Mesenchymal stem cell (in vitro differentiated cells and primary cell): ENCODE results near the gene MYO18B. TPM values are rescaled to one million over a fixed set of nuclear protein-coding genes. Genes with fewer than 3 reads are reported as not detected.

Experiments
- DNase-seq: peaks from one replicate; pipeline ENCODE4 v3.0.0-alpha.2; 2013
- H2AFZ ChIP-seq: one replicate; pipeline ENCODE4 v1.6.1; 2013; ENCODE audit warnings: low read depth, mild to moderate bottlenecking, control low read depth, inconsistent platforms, low read length, moderate library complexity
- H2AK5ac ChIP-seq: 2 replicates; pipeline ENCODE4 v1.6.1; 2013; ENCODE audit warnings: low read length, moderate library complexity, mild to moderate bottlenecking, inconsistent platforms; ENCODE audit not compliant: severe bottlenecking
- H2BK120ac ChIP-seq: one replicate; pipeline ENCODE4 v1.6.1; 2013; ENCODE audit warnings: low read depth, mild to moderate bottlenecking, inconsistent platforms, low read length, moderate library complexity
- H2BK12ac ChIP-seq, 2 experiments: one replicate each; pipeline ENCODE4 v1.6.1; 2013; ENCODE audit warnings: inconsistent platforms in 2 of 2, low read length in 2 of 2, mild to moderate bottlenecking in 2 of 2, moderate library complexity in 2 of 2, control low read depth in 1 of 2
- H2BK15ac ChIP-seq: one replicate; pipeline ENCODE4 v1.6.1; 2013; ENCODE audit warnings: mild to moderate bottlenecking, low read depth, inconsistent platforms; ENCODE audit not compliant: poor library complexity, severe bottlenecking
- H2BK5ac ChIP-seq: 2 replicates; pipeline ENCODE4 v1.6.1; 2013; ENCODE audit warnings: low read depth, mild to moderate bottlenecking, low read length, control low read depth, inconsistent platforms; ENCODE audit not compliant: poor library complexity, severe bottlenecking
- H3K14ac ChIP-seq, 2 experiments: one replicate each; pipeline ENCODE4 v1.6.1; 2013; ENCODE audit warnings: inconsistent platforms in 2 of 2, low read length in 2 of 2, control low read depth in 1 of 2, mild to moderate bottlenecking in 1 of 2, moderate library complexity in 1 of 2
- H3K18ac ChIP-seq, 2 experiments: one replicate each; pipeline ENCODE4 v1.6.1; 2013; ENCODE audit warnings: inconsistent platforms in 2 of 2, low read length in 2 of 2, control low read depth in 1 of 2, low read depth in 1 of 2, mild to moderate bottlenecking in 1 of 2
- H3K23ac ChIP-seq, 2 experiments: one replicate each; pipeline ENCODE4 v1.6.1; 2013; ENCODE audit warnings: inconsistent platforms in 2 of 2, low read length in 2 of 2, mild to moderate bottlenecking in 2 of 2, moderate library complexity in 2 of 2, control low read depth in 1 of 2
- H3K27ac ChIP-seq: 2 replicates; pipeline ENCODE4 v1.5.1; 2013; ENCODE audit warnings: mild to moderate bottlenecking, moderate library complexity, low read length, control low read depth, inconsistent platforms; ENCODE audit not compliant: poor library complexity, severe bottlenecking
- H3K27me3 ChIP-seq, 2 experiments: 2 replicates each; pipeline versions ENCODE4 v1.6.1 to v1.7.0; 2013; ENCODE audit warnings: low read length in 2 of 2, mild to moderate bottlenecking in 2 of 2, moderate library complexity in 2 of 2, control low read depth in 1 of 2, inconsistent platforms in 1 of 2; ENCODE audit not compliant: control insufficient read depth in 1 of 2, insufficient read depth in 1 of 2
- H3K36me3 ChIP-seq, 2 experiments: 2 replicates each; pipeline versions ENCODE4 v1.6.1 to v1.7.0; 2013; ENCODE audit warnings: low read length in 2 of 2, control low read depth in 1 of 2, inconsistent platforms in 1 of 2, low read depth in 1 of 2, mild to moderate bottlenecking in 1 of 2; ENCODE audit not compliant: insufficient read depth in 2 of 2, control insufficient read depth in 1 of 2
- H3K4ac ChIP-seq, 2 experiments: one replicate each; pipeline ENCODE4 v1.6.1; 2013; ENCODE audit warnings: inconsistent platforms in 2 of 2, low read length in 2 of 2, mild to moderate bottlenecking in 2 of 2, moderate library complexity in 2 of 2, control low read depth in 1 of 2, low read depth in 1 of 2
- H3K4me1 ChIP-seq: 2 replicates; pipeline ENCODE4 v1.6.1; 2013; ENCODE audit warnings: low read depth, low read length, control low read depth; ENCODE audit not compliant: control insufficient read depth, insufficient read depth
- H3K4me2 ChIP-seq: 2 replicates; pipeline ENCODE4 v1.6.1; 2013; ENCODE audit warnings: low read length, mild to moderate bottlenecking, inconsistent platforms; ENCODE audit not compliant: poor library complexity, severe bottlenecking
- H3K4me3 ChIP-seq, 2 experiments: 2 replicates each; pipeline versions ENCODE4 v1.5.1 to v1.7.0; 2013; ENCODE audit warnings: low read length in 2 of 2, mild to moderate bottlenecking in 2 of 2, control low read depth in 1 of 2, low read depth in 1 of 2; ENCODE audit not compliant: insufficient read depth in 1 of 2
- H3K79me1 ChIP-seq: replicated peaks from 2 replicates; pipeline ENCODE4 v1.6.1; 2013; ENCODE audit warnings: mild to moderate bottlenecking, control low read depth, low read length, inconsistent platforms; ENCODE audit not compliant: poor library complexity, severe bottlenecking
- H3K9ac ChIP-seq: 2 replicates; pipeline ENCODE4 v1.7.0; 2013; ENCODE audit warnings: mild to moderate bottlenecking, low read length, moderate library complexity
- H3K9me3 ChIP-seq: 2 replicates; pipeline ENCODE4 v1.7.0; 2013; ENCODE audit warnings: mild to moderate bottlenecking, low read length; ENCODE audit not compliant: control insufficient read depth
- H4K8ac ChIP-seq: one replicate; pipeline ENCODE4 v1.6.1; 2013; ENCODE audit warnings: inconsistent platforms, mild to moderate bottlenecking, low read length, moderate library complexity
- H4K91ac ChIP-seq: one replicate; pipeline ENCODE4 v1.6.1; 2013; ENCODE audit warnings: mild to moderate bottlenecking, low read length, inconsistent platforms
- WGBS: methylation state at CpG from one replicate; pipeline ENCODE4 v1.1.7; 2013; ENCODE audit warnings: mixed read lengths; 5-methylcytosine and 5-hydroxymethylcytosine counted together
- small RNA-seq: library from polyadenylated mRNA; stranded (forward); fragments of <200 nt; extraction: miRNeasy Mini kit (QIAGEN cat#:217004); gene quantifications from one replicate; pipeline ENCODE3, GENCODE V24; 2013; ENCODE audit warnings: low read depth

The MYO18B gene

DNA sequence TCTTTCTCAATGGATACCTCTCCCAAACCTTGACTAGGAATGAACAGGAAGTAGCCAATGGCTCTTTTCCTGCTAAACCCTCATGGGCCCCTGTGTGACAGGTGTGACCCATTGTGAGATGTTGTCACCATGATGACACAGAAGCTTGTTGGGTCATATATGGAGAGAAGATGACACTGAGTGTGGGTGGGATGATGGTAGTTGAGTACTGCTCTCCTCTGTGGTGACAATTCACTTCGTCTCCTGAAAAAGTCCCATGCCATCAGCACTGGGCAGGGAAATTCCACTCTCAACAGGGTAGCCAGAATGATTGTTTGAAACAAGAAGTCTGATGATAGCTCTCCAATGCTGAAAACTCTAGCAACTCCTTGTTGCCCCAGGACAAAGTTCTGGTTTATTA, 333.3 kb downstream of the MYO18B start:
- Histone ChIP-seq H4K8ac (no peak overlapping the region), H3K4ac (no peak overlapping the region), H3K4me3 (no peak overlapping the region), H2AK5ac (no peak overlapping the region), H2BK120ac (no peak overlapping the region), H3K79me1 (no peaks in the 10 kb centered on the region), H3K27ac (no peak overlapping the region), H2BK15ac (no peak overlapping the region), H3K18ac (no peak overlapping the region), H3K9ac (no peak overlapping the region), H4K91ac (no peak overlapping the region), H3K14ac (no peak overlapping the region), H3K4me2 (no peak overlapping the region), H3K23ac (no peak overlapping the region), H3K36me3 (no peaks in the 10 kb centered on the region), H2BK12ac (no peak overlapping the region), H2BK5ac (no peak overlapping the region), H3K9me3 (no peaks in the 10 kb centered on the region), H2AFZ (no peak overlapping the region), H3K4me1 (no peaks in the 10 kb centered on the region), H3K27me3 (no peaks in the 10 kb centered on the region)
- no peak for DNase-seq
- no CpG with 5 or more reads among the region's 1 CpG for WGBS

DNA sequence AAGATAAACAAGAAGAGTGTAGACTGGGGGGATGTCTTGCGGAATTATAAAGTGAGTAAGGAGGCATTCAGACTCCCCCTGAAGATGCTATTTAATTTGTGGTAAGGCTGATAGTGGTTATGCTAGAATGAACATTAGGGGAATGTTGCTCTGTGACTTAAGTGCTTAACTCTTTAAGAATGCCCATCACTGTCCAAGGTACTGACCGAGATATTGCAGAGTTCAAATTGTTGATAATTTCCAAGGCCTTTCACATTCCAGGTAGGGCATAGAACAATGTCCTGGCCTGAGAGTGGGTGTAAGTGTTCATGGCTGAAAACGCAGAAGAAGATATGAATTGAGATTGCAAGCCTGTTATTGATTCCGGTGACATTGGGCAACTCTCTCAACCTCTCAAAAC, 337.0 kb downstream of the MYO18B start:
- H4K91ac ChIP-seq: no peak overlapping the region
- no peaks in the 10 kb centered on the region for H3K4me1 ChIP-seq
- H2BK12ac ChIP-seq: no peak overlapping the region
- no peak overlapping the region for H3K14ac ChIP-seq
- DNase-seq: no peak
- no peaks in the 10 kb centered on the region for H3K36me3 ChIP-seq
- no peak overlapping the region for H3K23ac ChIP-seq
- no peaks in the 10 kb centered on the region for H3K9me3 ChIP-seq
- WGBS: 64% methylated on average over 3 of the region's 4 CpGs
- no peak overlapping the region for H4K8ac ChIP-seq
- H3K9ac ChIP-seq: no peak overlapping the region
- H3K4me2 ChIP-seq: no peak overlapping the region
- H3K27me3 ChIP-seq: no peaks in the 10 kb centered on the region
- H2AK5ac ChIP-seq: no peak overlapping the region
- no peak overlapping the region for H2BK15ac ChIP-seq
- no peak overlapping the region for H2AFZ ChIP-seq
- H2BK5ac ChIP-seq: no peak overlapping the region
- H3K18ac ChIP-seq: no peak overlapping the region
- H3K79me1 ChIP-seq: no peaks in the 10 kb centered on the region
- no peak overlapping the region for H3K27ac ChIP-seq
- no peak overlapping the region for H3K4ac ChIP-seq
- no peak overlapping the region for H2BK120ac ChIP-seq
- no peak overlapping the region for H3K4me3 ChIP-seq

Small RNA genes lying within 50 kb of the gene (small RNA-seq; reads per million reads assigned to genes)
- not detected for gene RN7SKP169
- not detected for gene RNA5SP494
- not detected for gene Z98949.2
